ENCODE results near the gene CCDC102B.
A peak's percentile ranks its signal among the peaks of the same experiment; 100 is the strongest.
"Not testable (repeated sequence)": the region's sequence is repeated elsewhere in the genome, so short reads cannot be mapped to it uniquely, and the experiment has no call there.

The CCDC102B gene

GRCh38 chr18:69002233-69002632 is 204.4 kb downstream of the CCDC102B start:
- DNase-seq: peak; percentile 2
- in situ Hi-C loops (cut with HindIII; ENCODE audit: low pct_ligation_motif_present, low pct_unique_long_range_greater_than_20kb, low sequenced_read_pairs): no loop called here

GRCh38 chr18:69006212-69006611 is 208.3 kb downstream of the CCDC102B start:
- in situ Hi-C loops (cut with HindIII; ENCODE audit: low pct_ligation_motif_present, low pct_unique_long_range_greater_than_20kb, low sequenced_read_pairs); DNase-seq: not testable (repeated sequence)

- DNase-seq: no peak
- in situ Hi-C loops (cut with HindIII; ENCODE audit: low pct_ligation_motif_present, low pct_unique_long_range_greater_than_20kb, low sequenced_read_pairs): no loop called here
Observed at GRCh38 chr18:69008538-69008937, 210.7 kb downstream of the CCDC102B start.

GRCh38 chr18:69021211-69021805 is 223.4 kb downstream of the CCDC102B start:
- DNase-seq: no peak
- in situ Hi-C loops (cut with HindIII; ENCODE audit: low pct_ligation_motif_present, low pct_unique_long_range_greater_than_20kb, low sequenced_read_pairs): no loop called here

DNA sequence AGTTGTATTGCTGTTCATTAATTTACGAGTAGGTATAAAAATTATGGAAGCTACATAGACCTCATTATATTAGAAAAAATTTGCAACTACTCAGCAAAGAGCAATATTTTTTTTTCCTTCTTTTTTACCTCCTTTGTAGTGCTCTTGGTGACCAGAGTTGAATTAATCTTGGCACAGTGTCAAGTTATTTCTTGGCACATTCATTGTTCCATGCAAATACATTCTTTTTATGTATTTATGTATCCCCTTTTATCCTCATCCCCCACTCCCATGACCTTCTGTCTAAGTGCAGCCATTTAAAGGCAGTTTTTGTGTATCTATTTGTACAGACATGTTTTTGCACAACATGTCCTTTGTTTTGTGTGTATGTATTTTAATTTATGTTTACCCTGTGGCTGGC is 224.5 kb downstream of the CCDC102B start:
- in situ Hi-C loops (cut with HindIII; ENCODE audit: low pct_ligation_motif_present, low pct_unique_long_range_greater_than_20kb, low sequenced_read_pairs): no loop called here
- no peak for DNase-seq

- DNase-seq: no peak
- in situ Hi-C loops (cut with HindIII; ENCODE audit: low pct_ligation_motif_present, low pct_unique_long_range_greater_than_20kb, low sequenced_read_pairs): no loop called here
Observed at GRCh38 chr18:69031571-69031970, 233.7 kb downstream of the CCDC102B start.

- DNase-seq: no peak
- in situ Hi-C loops (cut with HindIII; ENCODE audit: low pct_ligation_motif_present, low pct_unique_long_range_greater_than_20kb, low sequenced_read_pairs): no loop called here
Observed at GRCh38 chr18:69032009-69032408, 234.1 kb downstream of the CCDC102B start.

DNA sequence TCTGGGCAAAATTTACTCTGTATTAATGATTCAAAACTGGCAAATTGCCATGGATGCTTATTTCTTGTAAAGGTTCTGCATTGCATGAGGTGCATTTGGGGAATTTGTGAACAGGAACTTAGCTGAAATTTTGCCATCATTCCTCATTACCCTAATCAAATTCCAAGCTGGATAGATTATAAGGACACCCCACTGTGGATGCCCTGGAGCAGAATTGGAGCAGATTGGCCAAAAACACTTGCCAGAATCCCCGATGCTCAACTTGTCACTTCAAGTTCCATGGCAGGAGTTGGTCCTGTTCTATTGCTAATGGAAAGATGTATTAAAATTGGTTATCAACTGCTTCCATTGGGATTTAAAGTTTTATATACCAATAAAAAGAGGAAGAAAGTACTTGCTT is 237.9 kb downstream of the CCDC102B start:
- in situ Hi-C loops (cut with HindIII; ENCODE audit: low pct_ligation_motif_present, low pct_unique_long_range_greater_than_20kb, low sequenced_read_pairs): no loop called here
- no peak for DNase-seq

DNA sequence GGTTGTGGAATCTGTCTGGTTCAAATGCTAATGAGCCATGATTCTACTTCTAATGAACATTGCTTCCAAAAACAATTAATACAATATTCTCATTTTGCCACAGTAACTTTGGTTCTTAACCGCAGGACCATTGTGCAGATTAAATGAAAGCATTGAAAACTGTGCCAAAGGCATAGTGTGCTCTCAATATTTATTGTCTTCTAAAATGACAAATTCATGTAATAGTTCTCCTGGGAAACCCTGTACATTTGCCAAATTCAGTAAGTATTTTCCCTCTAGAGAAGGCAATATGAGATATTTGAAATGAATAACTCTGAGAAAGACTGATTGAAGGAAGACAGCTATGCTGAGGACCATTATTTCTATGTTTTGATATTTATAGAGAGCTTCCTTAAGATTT is 246.3 kb downstream of the CCDC102B start:
- in situ Hi-C loops (cut with HindIII; ENCODE audit: low pct_ligation_motif_present, low pct_unique_long_range_greater_than_20kb, low sequenced_read_pairs): no loop called here
- DNase-seq: no peak

DNA sequence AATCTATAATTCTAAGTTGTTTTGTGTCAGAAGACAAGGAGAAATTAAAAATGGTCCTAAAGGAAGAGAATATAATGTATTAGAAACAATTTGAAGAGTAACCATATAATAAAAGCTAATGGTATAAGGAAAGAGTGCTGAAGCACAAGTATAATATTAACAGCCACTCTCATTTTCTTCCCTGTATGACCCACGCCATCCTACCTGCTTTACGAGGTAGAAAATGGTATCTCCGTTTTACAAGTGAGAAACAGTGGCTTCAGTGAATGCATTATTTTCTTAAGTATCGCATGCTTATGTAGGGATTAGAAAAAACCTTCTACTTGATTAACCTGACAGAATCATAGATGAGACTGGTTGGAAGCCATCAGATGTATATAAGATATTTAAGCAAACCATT is 266.2 kb downstream of the CCDC102B start:
- no peak for DNase-seq
- in situ Hi-C loops (cut with HindIII; ENCODE audit: low pct_ligation_motif_present, low pct_unique_long_range_greater_than_20kb, low sequenced_read_pairs): no loop called here

- DNase-seq: no peak
- in situ Hi-C loops (cut with HindIII; ENCODE audit: low pct_ligation_motif_present, low pct_unique_long_range_greater_than_20kb, low sequenced_read_pairs): no loop called here
Observed at GRCh38 chr18:69067048-69067447, 269.2 kb downstream of the CCDC102B start.

- DNase-seq: no peak
- in situ Hi-C loops (cut with HindIII; ENCODE audit: low pct_ligation_motif_present, low pct_unique_long_range_greater_than_20kb, low sequenced_read_pairs): no loop called here
Observed at GRCh38 chr18:69071680-69072079, 273.8 kb downstream of the CCDC102B start.

GRCh38 chr18:69081846-69082245 is 284.0 kb downstream of the CCDC102B start:
- in situ Hi-C loops (cut with HindIII; ENCODE audit: low pct_ligation_motif_present, low pct_unique_long_range_greater_than_20kb, low sequenced_read_pairs): no loop called here
- no peak for DNase-seq

- in situ Hi-C loops (cut with HindIII; ENCODE audit: low pct_ligation_motif_present, low pct_unique_long_range_greater_than_20kb, low sequenced_read_pairs): no loop called here
- no peak for DNase-seq
Observed at GRCh38 chr18:69082499-69082898, 284.6 kb downstream of the CCDC102B start.

DNA sequence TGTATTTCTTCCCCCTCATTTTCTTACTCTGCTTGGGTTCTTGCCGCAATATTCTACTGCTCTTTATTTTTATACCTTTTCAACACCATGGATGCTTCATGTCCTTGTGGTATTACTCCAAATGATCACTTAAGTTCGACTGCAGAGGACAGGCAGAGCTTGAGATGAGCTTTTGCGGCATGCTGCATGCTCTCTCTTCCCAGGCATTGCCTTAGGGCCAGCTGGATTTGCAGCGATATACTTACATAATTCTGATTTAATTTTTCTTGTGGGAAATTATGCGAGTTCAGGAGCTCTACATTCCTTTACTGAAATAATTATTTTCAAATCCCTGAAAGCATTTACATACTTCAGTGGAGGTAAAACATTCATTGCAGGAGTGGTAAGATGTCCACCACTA is 288.1 kb downstream of the CCDC102B start:
- in situ Hi-C loops (cut with HindIII; ENCODE audit: low pct_ligation_motif_present, low pct_unique_long_range_greater_than_20kb, low sequenced_read_pairs): no loop called here
- no peak for DNase-seq

DNA sequence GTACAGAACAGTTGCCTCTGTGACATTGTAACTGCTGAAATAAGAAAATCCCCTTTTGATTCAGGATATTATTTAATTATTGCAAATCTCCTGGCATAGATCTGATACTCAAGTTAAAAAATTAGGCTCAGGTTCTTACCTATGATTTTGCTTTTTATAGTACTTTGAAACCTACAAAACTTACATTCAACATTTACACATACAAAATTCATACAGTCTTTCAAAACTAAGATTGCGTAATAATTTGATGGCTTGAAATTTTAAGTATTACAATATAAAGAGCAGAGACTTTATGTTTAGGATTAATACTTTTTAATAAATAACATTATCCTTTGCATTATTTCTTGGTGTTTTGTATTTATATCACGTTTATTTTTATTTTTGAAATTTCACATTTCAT is 291.1 kb downstream of the CCDC102B start:
- DNase-seq: no peak
- in situ Hi-C loops (cut with HindIII; ENCODE audit: low pct_ligation_motif_present, low pct_unique_long_range_greater_than_20kb, low sequenced_read_pairs): no loop called here

DNA sequence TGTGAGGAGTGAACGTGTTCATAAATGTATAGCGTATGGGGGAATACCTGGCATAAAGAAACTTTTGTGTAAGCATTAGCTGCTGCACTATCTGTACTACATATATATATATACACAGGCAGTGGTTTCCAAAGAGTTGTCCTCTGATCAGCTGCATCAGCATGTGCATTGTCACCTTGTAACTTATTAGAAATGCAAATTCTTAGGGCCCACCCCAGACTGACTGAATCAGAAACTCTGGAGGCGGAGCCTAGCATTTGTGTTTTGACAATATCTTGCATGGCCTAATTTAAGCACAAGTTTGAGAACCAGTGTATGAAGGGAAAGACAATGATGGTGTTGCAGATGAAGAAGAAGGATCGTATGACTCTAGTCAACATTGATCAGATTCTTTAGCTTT is 299.5 kb downstream of the CCDC102B start:
- in situ Hi-C loops (cut with HindIII; ENCODE audit: low pct_ligation_motif_present, low pct_unique_long_range_greater_than_20kb, low sequenced_read_pairs): no loop called here
- DNase-seq: no peak

GRCh38 chr18:69102959-69103358 is 305.1 kb downstream of the CCDC102B start:
- in situ Hi-C loops (cut with HindIII; ENCODE audit: low pct_ligation_motif_present, low pct_unique_long_range_greater_than_20kb, low sequenced_read_pairs): no loop called here
- no peak for DNase-seq
